H1 (cell line): ENCODE measurements around the gene ZMYND12.

Experiments
- CHD7 ChIP-seq: fragments of 300-600 bp; sonication (generic); IDR thresholded peaks from 2 replicates; pipeline ENCODE4 v1.7.1; 2012; ENCODE audit warnings: low read length, moderate library complexity, mild to moderate bottlenecking, inconsistent platforms; ENCODE audit not compliant: insufficient replicate concordance
- CTCF ChIP-seq, 3 experiments: IDR thresholded peaks; 1 replicate in 2 of 3; 2 replicates in 1 of 3; pipeline versions ENCODE4 v1.5.1 to v1.6.1; 2011; ENCODE audit warnings: low read length in 3 of 3, mild to moderate bottlenecking in 3 of 3, inconsistent platforms in 2 of 3, low read depth in 1 of 3, moderate library complexity in 1 of 3; ENCODE audit not compliant: insufficient read depth in 1 of 3; ENCODE audit errors: control extremely low read depth in 1 of 3
- EP300 ChIP-seq, 2 experiments: IDR thresholded peaks; 1 replicate in 1 of 2; 2 replicates in 1 of 2; pipeline ENCODE4 v1.6.1; 2011 to 2012; ENCODE audit warnings: low read depth in 2 of 2, low read length in 2 of 2, mild to moderate bottlenecking in 2 of 2, borderline replicate concordance in 1 of 2, inconsistent platforms in 1 of 2, moderate library complexity in 1 of 2
- EZH2 ChIP-seq: fragments of 200-600 bp; sonication (generic); IDR thresholded peaks from 2 replicates; pipeline ENCODE4 v1.7.1; 2012; ENCODE audit warnings: low read depth, mild to moderate bottlenecking, moderate library complexity, low read length, inconsistent platforms; ENCODE audit not compliant: severe bottlenecking
- GTF2F1 ChIP-seq: IDR thresholded peaks from 2 replicates; pipeline ENCODE4 v1.6.1; 2012; ENCODE audit warnings: low read depth, low read length, improper control_type of control experiment, borderline replicate concordance
- JUN ChIP-seq: IDR thresholded peaks from 2 replicates; pipeline ENCODE4 v1.6.1; 2011; ENCODE audit warnings: low read depth, mild to moderate bottlenecking, improper control_type of control experiment, low read length
- JUND ChIP-seq: IDR thresholded peaks from 2 replicates; pipeline ENCODE4 v1.6.1; 2011; ENCODE audit warnings: mild to moderate bottlenecking, improper control_type of control experiment, low read length
- POLR2A ChIP-seq, 2 experiments: IDR thresholded peaks; 1 replicate in 1 of 2; 2 replicates in 1 of 2; pipeline ENCODE4 v1.6.1; 2011; ENCODE audit warnings: low read depth in 2 of 2, low read length in 2 of 2, mild to moderate bottlenecking in 2 of 2; ENCODE audit errors: control extremely low read depth in 1 of 2
- RXRA ChIP-seq: IDR thresholded peaks from 2 replicates; pipeline ENCODE4 v1.6.1; 2011; ENCODE audit warnings: low read depth, mild to moderate bottlenecking, low read length, moderate library complexity; ENCODE audit not compliant: insufficient read depth
- SP1 ChIP-seq: IDR thresholded peaks from 2 replicates; pipeline ENCODE4 v1.6.1; 2011; ENCODE audit warnings: low read depth, low read length
- SP4 ChIP-seq: IDR thresholded peaks from 2 replicates; pipeline ENCODE4 v1.6.1; 2012; ENCODE audit warnings: low read length, inconsistent platforms
- SRF ChIP-seq: IDR thresholded peaks from 2 replicates; pipeline ENCODE4 v1.6.1; 2011; ENCODE audit warnings: mild to moderate bottlenecking, low read depth, low read length, moderate library complexity
- TAF1 ChIP-seq: IDR thresholded peaks from 2 replicates; pipeline ENCODE4 v1.6.1; 2011; ENCODE audit warnings: mild to moderate bottlenecking, low read depth, low read length

GRCh38 chr1:42490237-42490636 is 34.4 kb upstream of the ZMYND12 start:
- no peak for TF ChIP-seq RXRA
- no peak for TF ChIP-seq SP1
- TF ChIP-seq CTCF (IDR thresholded peaks at IDR 0.05; ENCODE audit: control extremely low read depth in 1 of 3, insufficient read depth in 1 of 3, low read depth in 1 of 3, low read length in 3 of 3), result no peak
- TF ChIP-seq POLR2A (IDR thresholded peaks at IDR 0.05; ENCODE audit: control extremely low read depth in 1 of 2, low read depth in 2 of 2, low read length in 2 of 2), result no peak
- TF ChIP-seq EP300 (IDR thresholded peaks at IDR 0.05; ENCODE audit: borderline replicate concordance in 1 of 2, low read depth in 2 of 2, low read length in 2 of 2), result no peak
- no peak for TF ChIP-seq GTF2F1
- no peak for TF ChIP-seq EZH2
- no peak for TF ChIP-seq JUND
- no peak for TF ChIP-seq SP4
- TF ChIP-seq JUN, result no peak
- no peak for TF ChIP-seq CHD7
- no peak for TF ChIP-seq TAF1
- TF ChIP-seq SRF, result no peak
